CD4-positive, alpha-beta T cell treated with Interleukin-17A for 4 hours (primary cell): Measurements from ENCODE around the gene LHPP.

ENCODE experiments used
- DNase-seq: peaks from one replicate; pipeline ENCODE4 v3.0.0-alpha.2; 2020; ENCODE audit warnings: mixed read lengths

LHPP gene

DNA sequence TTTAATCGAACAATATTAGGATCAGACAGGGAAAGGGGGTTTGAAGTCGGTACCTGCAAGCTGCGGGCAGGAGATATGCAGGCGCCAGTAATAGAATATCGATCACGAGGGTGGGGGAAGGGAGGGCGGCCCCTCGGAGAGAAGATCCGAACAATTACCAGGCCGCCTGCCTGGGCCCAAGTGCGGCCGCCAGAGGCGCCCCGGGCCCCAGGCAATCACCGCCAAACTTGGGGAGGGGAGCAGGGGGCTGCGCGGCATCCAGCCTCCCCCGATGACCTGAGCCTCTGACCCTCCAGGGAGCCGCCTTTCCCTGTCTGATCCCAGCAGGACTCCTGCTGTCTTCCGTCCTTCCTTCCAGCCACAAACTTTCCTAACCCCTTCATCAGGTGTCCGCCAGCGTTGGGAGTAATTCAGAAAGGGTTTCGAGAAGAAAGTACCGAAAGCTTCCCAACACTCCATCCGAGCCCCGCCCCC is 12.9 kb upstream of the LHPP start:
- DNase-seq = no peak

DNA sequence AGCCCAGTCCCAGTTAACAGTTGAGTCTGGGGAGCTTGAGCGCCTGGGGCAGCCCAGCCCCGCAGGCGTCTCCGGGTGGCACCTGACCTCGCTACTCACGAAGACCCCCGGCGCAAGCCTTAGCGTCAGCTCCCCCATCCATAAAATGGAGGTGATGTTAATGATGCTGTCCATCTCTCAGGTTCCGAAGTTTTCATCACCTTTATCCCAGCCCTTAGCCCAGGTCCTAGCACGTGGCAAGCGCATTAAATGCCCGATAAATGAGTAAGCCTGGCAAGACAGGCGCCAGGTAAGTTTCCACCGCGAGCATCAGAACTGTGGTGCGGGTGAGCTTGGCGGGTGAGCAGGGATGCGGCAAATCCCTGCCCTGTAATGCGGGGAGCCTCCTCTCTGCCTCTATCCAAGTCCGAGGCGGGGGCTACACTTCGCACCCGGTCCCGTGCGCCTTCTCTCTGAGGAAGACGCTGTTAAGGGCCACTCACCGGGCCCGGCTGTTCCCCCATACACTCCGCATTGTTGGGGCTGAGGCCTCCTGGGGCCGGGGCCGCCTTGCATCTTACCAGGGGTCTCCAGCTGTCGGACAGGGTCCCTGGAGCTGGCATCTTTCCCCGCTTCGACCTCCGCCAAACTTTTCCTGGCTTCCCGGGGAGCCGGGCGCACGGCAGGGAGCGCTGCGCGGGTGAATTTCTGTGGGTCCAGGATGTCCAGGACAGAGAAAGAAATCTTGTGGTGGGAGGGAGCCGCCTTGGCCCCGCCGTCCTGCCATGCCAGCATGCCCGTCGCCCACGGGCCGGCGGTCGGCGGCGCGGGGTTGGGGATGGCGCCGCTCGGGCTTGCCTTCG is 12.2 kb upstream of the LHPP start:
- no peak for DNase-seq

- DNase-seq = no peak
These were observed 11.4 kb upstream of the LHPP start, which contains the start of gene NKX1-2 for GRCh38 chr10:124450012-124450782. Gene NKX1-2, minus strand, starts transcription at chr10:124450035. Its CDS starts 92 bp downstream, at chr10:124449943.

- no peak for DNase-seq
These were observed 10.9 kb upstream of the LHPP start for GRCh38 chr10:124450783-124451057.

- no peak for DNase-seq
These were observed 10.3 kb upstream of the LHPP start for GRCh38 chr10:124451276-124451675.

DNA sequence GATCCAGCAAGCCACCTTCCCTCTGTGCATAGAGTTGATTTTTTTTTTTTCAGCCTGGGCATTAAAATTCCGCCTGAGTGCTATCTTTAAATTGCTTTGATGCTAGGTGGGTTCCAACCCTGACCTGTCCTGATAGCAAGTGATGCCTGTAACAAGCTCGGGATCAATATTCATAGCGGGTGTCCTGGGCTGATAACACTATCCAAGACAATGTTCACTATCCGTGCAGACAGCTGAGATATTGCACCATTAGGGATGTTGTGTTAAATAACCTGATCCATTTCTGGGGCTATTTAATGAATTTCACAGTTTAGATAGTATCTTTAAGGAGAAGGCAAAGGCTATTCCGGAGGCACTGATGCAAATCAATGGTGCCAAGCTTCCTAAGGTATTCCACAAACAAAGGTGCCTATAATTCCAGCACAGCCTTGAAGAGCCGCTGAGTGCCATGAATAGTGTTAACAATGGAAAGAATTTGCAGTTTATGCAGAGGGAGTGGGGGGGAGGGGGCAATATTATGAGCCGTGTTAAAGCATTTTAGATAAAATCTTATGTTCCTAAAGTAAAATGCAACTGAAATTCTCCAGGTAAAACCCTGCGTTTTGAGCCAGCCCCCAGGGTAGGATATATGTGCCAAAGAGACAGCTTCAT is 7.5 kb upstream of the LHPP start:
- DNase-seq = no peak

GRCh38 chr10:124455441-124455840 is 6.2 kb upstream of the LHPP start:
- no peak for DNase-seq

DNA sequence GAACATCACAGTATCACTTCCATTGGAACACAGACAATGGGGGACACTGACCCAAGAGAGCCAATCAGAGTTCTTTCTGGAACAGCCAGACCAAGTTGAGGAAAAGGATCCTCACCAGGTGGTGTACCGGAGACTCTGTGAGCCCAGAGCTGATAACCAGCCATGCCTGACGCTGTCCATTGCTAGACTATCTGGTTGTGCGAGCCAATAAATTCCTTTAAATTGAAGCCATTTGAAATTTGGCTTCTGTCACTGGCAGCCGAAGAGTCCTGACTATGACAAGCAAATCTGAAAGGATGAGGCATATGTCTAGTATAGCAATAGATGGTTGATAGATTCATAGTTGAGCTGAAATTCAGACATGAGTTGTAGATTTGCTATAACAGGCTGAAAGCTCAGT is 3.1 kb upstream of the LHPP start:
- DNase-seq = no peak

DNA sequence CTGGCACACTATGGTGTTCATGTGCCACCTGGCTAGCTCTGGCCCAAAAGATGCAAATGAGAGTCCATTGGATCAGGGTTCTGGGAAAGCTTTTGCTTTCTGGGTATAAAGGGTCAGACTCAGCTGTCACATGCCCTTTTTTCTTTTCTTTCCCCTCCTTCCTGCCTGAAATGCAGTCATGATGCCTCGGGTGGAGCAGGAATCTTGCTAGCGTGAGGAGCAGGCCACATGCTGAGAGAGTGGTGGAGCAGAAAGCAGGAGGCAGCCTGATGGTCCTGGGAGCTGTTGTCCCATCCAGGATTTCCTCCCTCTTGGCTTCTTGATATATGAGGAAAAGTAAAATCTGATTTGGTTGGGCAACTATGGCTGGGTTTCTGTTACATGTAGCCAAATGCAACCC is 2.7 kb upstream of the LHPP start:
- DNase-seq = no peak

GRCh38 chr10:124459395-124459794 is 2.2 kb upstream of the LHPP start:
- no peak for DNase-seq

DNA sequence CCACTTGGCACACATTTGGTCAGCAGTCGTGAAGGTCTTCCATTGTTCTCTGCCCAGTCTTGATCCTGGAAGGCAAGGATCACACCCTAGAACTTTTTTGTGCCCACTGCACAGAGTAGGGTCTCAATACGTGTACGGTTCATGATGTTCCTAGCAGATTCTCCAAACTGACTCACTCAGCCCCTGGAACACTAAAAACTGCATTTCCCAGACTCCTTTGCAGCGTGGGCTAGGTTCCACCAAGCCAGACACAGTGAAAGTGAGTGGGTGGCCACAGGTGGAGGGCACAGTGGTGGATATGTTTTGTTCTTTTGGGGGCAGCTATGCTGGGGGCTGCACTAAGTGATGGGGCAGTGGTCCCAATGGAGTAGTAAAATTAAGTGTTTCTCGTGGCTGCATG is 1.5 kb upstream of the LHPP start:
- DNase-seq = no peak

- no peak for DNase-seq
These were observed 699 bp downstream of the LHPP start for GRCh38 chr10:124462348-124462695.

- no peak for DNase-seq
These were observed 2.7 kb downstream of the LHPP start for GRCh38 chr10:124464028-124464965.

DNA sequence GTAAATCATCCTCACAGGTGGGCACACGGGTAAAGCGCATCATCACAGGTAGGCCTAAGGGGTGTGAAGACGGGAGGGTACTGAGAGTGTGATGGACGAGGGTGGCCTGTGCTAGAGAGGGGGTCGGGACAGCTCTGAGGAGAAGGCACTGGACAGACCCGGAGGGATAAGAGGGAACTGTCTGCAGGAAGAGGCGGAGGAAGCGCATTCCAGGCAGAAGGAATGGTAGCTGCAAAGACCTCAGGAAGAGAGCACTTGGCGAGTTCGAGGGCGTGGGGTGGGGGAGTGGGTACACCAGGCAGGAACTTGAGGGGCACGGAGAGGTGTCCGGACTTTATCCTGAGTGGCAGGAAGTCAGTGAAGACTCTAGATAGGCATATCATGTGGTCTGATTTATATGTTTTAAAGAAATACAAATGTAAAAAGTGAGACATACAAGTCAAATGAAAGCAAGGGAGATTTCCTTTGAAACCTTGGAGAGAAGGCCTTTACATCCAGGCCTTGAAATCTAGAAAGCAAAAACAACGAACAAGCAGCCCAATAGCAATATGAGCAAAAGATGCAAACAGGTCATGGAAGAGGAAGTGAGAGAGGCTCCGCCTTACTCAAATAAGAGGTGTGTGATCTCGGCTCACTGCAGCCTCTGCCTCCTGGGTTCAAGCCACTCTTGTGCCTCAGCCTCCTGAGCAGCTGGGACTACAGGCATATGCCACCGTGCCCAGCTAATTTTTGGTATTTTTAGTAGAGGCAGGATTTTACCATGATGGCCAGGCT is 3.6 kb downstream of the LHPP start:
- peak; percentile 35 for DNase-seq

GRCh38 chr10:124465777-124466488 is 4.3 kb downstream of the LHPP start:
- no peak for DNase-seq

- no peak for DNase-seq
These were observed 5.5 kb downstream of the LHPP start for GRCh38 chr10:124467165-124467564.

GRCh38 chr10:124468624-124469023 is 7.0 kb downstream of the LHPP start:
- DNase-seq = no peak

GRCh38 chr10:124469956-124470484 is 8.4 kb downstream of the LHPP start:
- no peak for DNase-seq

DNA sequence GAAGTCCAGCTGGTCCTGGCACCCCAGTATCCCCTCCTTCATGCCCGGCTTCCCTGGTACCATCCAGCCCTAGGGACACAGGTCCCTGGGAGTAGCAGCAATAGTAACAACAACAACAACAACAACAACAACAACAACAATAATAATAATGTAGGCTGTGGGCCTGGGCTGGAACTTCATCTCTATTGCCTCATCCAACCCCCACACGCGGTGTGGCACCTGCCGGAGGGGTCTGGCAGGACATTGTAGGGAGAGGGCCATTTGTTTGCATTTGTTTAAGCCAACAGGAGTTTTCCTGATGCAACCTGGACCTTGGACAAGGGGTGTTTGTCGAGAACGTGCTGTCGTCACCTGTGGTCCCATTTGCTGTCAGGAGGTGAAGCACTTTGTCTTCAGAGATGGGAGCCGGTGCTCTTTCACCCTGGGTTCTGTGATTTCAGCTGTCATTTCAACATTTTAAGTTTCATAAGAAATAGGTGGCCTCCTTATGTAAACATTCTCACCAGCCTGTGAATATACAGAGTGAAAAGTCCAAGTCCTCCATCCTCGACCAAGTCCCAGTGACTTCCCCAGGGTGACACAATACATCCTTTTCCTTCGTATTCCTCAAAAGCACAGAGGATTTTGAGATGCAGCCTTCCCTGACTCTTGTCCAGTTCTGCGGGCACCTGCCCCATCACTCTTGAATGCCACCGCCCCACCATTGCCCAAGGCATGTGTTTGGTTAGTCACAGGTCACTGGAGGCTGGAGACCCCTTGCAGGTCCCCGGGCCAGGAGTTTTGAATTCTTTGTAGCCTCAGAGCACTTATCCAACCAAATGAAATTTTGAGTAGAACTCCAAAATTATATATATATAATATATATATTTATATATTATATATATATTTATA is 9.2 kb downstream of the LHPP start:
- no peak for DNase-seq

DNA sequence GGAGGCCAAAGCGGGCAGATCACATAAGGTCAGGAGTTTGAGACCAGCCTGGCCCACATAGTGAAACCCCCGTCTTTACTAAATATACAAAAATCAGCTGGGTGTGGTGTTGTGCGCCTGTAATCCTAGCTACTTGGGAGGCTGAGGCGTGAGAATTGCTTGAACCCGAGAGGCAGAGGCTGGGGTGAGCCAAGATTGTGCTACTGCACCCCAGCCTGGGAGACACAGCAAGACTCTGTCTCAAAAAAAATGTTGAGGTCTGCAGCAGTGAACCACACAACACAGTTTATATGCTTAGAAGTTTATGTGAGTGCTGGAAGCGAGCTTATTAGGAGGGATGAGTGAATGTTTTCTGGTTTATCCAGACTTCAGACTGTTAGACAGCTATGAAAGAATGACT is 10.4 kb downstream of the LHPP start:
- no peak for DNase-seq
